Measurements from ENCODE around the gene GBA2. TPM values are rescaled to one million over a fixed set of nuclear protein-coding genes. Genes with fewer than 3 reads are reported as not detected.
A peak's percentile ranks its signal among the peaks of the same experiment; 100 is the strongest.

GBA2 gene
- polyA plus RNA-seq, 1 donor (not counting 4 experiments of a cell fraction or from before 2014, with no cell fraction given) = 31.7 TPM

DNA sequence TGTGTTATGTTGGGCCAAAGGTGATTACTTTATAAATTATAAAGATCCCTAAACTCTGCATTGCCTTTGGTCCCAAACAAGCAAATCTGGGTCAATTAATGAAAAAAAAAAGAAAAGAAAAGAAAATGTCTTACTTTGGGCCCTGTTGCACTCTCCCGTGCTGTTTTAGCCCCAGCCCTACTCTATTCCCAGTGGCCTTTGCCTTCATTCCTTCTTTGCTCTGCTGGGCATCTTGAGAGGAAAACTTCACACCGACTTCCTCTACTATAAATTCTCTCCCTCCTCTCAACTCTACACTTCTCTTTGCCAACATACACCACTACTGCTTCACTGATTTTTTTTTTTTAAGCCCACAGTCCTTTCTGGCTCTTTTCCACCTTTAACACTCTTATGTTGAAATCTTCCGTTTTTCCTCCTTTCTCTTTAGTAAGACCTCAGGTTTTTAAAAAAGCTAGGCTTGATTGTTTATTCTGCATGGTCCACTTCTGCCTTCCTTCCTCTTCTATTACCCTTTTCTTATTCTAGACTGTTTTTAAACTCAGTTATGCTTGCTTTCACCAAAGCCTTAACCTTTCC, 9.5 kb upstream of the GBA2 start:
- no peak overlapping the region for H3K9ac ChIP-seq (ENCODE audit: control insufficient read depth, extremely low read depth, insufficient read depth, low read length)
- H4K20me1 ChIP-seq (ENCODE audit: control insufficient read depth, extremely low read depth, insufficient read depth, low read length) = no peaks in the 10 kb centered on the region
- H3K79me2 ChIP-seq (ENCODE audit: control insufficient read depth, insufficient read depth, low read length) = peaks cover 1% of the 10 kb centered on the region
- H3K36me3 ChIP-seq (ENCODE audit: control insufficient read depth in 2 of 2, extremely low read depth in 1 of 2, insufficient read depth in 2 of 2, low read length in 2 of 2) = peaks cover 1 to 8% of the 10 kb centered on the region in 2 experiments
- dilution Hi-C loops (cut with MboI; ENCODE audit: extremely low pct_ligation_motif_present, low sequenced_read_pairs) = no loop called here
- no peaks in the 10 kb centered on the region for H3K27me3 ChIP-seq (ENCODE audit: control insufficient read depth, extremely low read depth, insufficient read depth, low read length)
- DNase-seq (ENCODE audit: low read depth, low spot score) = no peak
- no peaks in the 10 kb centered on the region for H3K9me1 ChIP-seq (ENCODE audit: control insufficient read depth, extremely low read depth, insufficient read depth, low read length)
- H3K4me3 ChIP-seq (ENCODE audit: control insufficient read depth in 2 of 3, extremely low read depth in 1 of 3, insufficient read depth in 2 of 3, low read depth in 1 of 3, low read length in 3 of 3) = no peak overlapping the region
- no peak overlapping the region for H3K4me2 ChIP-seq (ENCODE audit: control insufficient read depth, extremely low read depth, insufficient read depth, low read depth, low read length)
- H3K9me3 ChIP-seq (ENCODE audit: control insufficient read depth, low read depth, low read length) = no peaks in the 10 kb centered on the region
- no peak for FAIRE-seq
- H3K27ac ChIP-seq (ENCODE audit: control insufficient read depth, insufficient read depth, low read length) = no peak overlapping the region
- peaks cover 3% of the 10 kb centered on the region for H3K4me1 ChIP-seq (ENCODE audit: control insufficient read depth, extremely low read depth, insufficient read depth, low read length)
- no peak for TF ChIP-seq EZH2 (IDR thresholded peaks at IDR 0.05; ENCODE audit: low read length)
- TF ChIP-seq, protein P1, sequence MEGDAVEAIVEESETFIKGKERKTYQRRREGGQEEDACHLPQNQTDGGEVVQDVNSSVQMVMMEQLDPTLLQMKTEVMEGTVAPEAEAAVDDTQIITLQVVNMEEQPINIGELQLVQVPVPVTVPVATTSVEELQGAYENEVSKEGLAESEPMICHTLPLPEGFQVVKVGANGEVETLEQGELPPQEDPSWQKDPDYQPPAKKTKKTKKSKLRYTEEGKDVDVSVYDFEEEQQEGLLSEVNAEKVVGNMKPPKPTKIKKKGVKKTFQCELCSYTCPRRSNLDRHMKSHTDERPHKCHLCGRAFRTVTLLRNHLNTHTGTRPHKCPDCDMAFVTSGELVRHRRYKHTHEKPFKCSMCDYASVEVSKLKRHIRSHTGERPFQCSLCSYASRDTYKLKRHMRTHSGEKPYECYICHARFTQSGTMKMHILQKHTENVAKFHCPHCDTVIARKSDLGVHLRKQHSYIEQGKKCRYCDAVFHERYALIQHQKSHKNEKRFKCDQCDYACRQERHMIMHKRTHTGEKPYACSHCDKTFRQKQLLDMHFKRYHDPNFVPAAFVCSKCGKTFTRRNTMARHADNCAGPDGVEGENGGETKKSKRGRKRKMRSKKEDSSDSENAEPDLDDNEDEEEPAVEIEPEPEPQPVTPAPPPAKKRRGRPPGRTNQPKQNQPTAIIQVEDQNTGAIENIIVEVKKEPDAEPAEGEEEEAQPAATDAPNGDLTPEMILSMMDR (optimal IDR thresholded peaks at IDR 0.05 in 1 of 3, IDR thresholded peaks at IDR 0.05 in 1 of 3, conservative IDR thresholded peaks at IDR 0.05 in 1 of 3; ENCODE audit: extremely low read depth in 1 of 3, insufficient read depth in 2 of 3, low read length in 3 of 3) = no peak
- H2AFZ ChIP-seq (ENCODE audit: control insufficient read depth, low read length) = no peak overlapping the region

DNA sequence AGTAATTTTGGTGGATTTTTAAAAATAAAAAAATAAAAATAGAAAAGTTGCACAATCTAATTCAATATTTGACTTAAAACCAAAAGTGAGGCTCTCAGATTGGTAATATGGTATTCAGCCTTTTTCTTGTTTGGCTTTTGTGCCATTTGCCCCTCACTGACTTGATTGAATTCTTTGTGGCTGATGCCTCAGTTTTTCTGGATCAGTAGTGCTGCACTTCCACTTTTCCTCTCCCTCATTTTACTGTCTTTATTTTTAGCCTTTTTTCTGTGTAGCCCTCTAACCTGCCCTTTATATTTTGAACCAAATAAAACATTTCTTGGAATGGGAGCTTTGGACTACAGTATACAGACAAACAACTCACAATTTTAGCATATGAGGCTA, 8.9 kb upstream of the GBA2 start:
- no peak for FAIRE-seq
- Histone ChIP-seq H3K9me1 (ENCODE audit: control insufficient read depth, extremely low read depth, insufficient read depth, low read length) (no peaks in the 10 kb centered on the region), H3K4me2 (ENCODE audit: control insufficient read depth, extremely low read depth, insufficient read depth, low read depth, low read length) (peak overlapping the region; percentile 86), H3K9ac (ENCODE audit: control insufficient read depth, extremely low read depth, insufficient read depth, low read length) (no peak overlapping the region), H3K9me3 (ENCODE audit: control insufficient read depth, low read depth, low read length) (no peaks in the 10 kb centered on the region), H3K79me2 (ENCODE audit: control insufficient read depth, insufficient read depth, low read length) (peaks cover 1% of the 10 kb centered on the region), H3K4me3 (ENCODE audit: control insufficient read depth in 2 of 3, extremely low read depth in 1 of 3, insufficient read depth in 2 of 3, low read depth in 1 of 3, low read length in 3 of 3) (peak overlapping the region in 2 of 3 experiments; percentile 66 to 72), H3K36me3 (ENCODE audit: control insufficient read depth in 2 of 2, extremely low read depth in 1 of 2, insufficient read depth in 2 of 2, low read length in 2 of 2) (peaks cover 7 to 13% of the 10 kb centered on the region in 2 experiments), H4K20me1 (ENCODE audit: control insufficient read depth, extremely low read depth, insufficient read depth, low read length) (no peaks in the 10 kb centered on the region), H3K27me3 (ENCODE audit: control insufficient read depth, extremely low read depth, insufficient read depth, low read length) (no peaks in the 10 kb centered on the region), H2AFZ (ENCODE audit: control insufficient read depth, low read length) (no peak overlapping the region), H3K27ac (ENCODE audit: control insufficient read depth, insufficient read depth, low read length) (no peak overlapping the region), H3K4me1 (ENCODE audit: control insufficient read depth, extremely low read depth, insufficient read depth, low read length) (peaks cover 3% of the 10 kb centered on the region)
- TF ChIP-seq EZH2 (IDR thresholded peaks at IDR 0.05; ENCODE audit: low read length) = no peak
- TF ChIP-seq, protein P1 (optimal IDR thresholded peaks at IDR 0.05 in 1 of 3, IDR thresholded peaks at IDR 0.05 in 1 of 3, conservative IDR thresholded peaks at IDR 0.05 in 1 of 3; ENCODE audit: extremely low read depth in 1 of 3, insufficient read depth in 2 of 3, low read length in 3 of 3) = no peak
- no peak for DNase-seq (ENCODE audit: low read depth, low spot score)
- dilution Hi-C loops (cut with MboI; ENCODE audit: extremely low pct_ligation_motif_present, low sequenced_read_pairs) = no loop called here
